ENCODE results near the gene UNC119.
"Not testable (repeated sequence)": the region's sequence is repeated elsewhere in the genome, so short reads cannot be mapped to it uniquely, and the experiment has no call there.

Gene UNC119

DNA sequence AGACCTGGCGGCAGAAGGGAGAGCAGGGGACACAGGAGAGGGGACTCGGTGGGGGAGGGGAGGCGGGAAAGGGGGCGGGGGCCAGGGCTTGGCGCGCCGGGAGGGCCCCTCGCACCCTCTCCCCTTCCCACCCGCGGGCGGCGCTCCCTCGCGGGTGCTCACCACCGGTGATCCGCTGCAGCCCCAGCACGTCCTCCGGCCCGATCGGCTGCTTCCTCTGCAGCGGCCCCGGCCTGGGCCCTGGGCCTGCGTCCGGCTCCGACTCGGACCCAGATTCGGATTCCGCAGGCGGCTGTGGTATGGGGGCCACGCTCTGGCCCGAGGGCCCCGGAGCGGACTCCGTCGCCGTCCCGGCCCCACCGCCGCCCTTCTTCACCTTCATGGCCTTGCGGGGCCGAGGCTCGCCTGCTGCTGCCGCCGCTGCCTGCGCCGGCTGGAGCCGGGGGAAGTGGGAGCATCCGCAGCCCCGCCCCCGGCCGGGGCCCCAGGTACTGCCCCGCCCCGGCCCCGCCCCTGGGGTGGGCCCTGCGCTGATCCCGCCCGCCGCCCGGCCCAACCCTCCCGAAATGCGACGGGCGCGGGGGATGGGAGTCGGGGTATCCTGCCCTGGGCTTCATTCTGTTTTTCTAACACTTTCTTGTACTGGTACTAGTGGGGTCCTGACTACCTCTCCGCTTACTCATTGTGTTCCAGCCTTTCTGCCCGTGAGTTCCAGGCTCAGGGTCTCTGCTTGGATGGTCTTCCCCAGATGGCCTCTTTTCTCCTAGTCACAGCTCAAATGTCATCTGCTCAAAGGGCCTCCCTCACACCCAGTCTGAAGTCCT is at the start of gene UNC119:
TSS of gene UNC119 (minus strand) at position 449 of the 824 bp plus-strand sequence. CDS start at position 382, 67 bp downstream.
- DNase-seq (ENCODE audit: low read depth, low spot score) = peak; percentile 59

DNA sequence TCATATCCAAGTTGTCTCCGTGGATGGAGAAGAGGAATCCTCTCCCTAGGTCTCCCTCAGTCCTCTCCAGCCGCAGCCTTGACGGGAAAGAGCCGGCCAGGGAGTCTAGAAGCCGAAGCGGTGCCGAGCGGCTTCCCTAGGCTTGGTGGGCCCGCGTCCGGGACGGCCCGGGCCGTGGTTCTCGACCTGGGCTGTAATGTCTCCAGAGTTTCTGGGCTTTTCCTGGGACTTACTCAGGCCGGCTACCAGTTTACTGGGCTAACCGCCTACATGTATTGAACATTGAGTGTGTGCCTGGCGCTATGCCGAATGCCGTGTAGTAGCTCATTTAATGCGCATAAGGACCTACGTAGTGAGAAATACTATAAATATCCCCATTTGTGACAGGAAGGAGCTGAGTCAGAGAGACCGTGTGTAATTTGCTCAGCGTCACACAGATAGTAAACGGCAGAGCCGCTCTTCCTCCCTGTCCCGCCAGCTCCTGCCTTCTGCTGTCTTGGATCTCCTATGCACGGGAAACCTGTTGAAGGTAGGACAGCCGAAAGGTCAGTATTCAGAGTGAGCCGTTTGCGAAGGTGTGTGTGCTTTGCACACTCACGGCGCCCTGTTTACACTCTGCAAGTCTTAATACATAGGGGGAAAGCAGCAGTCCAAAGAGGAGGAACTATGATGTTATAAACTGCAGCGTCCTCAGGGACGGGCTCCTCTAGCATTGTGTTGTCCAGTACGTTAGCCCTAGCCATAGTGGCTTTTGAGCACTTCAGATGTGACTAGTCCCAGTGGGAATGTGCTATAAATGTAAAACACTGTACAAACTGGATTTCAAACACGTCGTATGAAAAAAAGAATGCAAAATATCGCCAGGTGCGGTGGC is 47.1 kb upstream of the UNC119 start:
- peak; percentile 15 for DNase-seq (ENCODE audit: low read depth, low spot score)

DNA sequence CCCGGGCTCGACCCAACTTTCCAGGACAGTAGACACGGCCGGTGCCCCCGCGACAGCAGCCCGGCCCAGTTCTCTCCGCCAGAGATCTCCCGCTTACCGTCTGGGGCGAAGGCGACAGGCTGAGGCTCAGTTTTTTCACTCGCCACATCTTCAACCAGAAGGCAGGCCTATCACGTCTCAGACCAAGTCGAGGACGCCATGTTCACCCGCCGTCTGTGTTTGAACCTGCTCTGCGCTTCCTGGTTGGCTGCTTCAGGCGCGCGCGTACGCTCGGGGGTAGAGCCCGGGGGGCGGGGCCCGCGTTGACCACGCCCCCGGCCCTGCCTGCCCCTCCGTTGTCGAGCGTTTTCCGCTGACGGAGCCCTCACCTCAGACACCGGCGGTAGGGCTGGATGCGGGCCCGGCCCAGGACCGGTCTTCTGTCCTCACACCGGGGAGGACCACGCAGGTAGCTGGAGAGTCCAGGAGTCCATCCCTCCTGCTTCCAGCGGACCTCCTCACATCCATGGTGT is 46.4 kb upstream of the UNC119 start, which contains the start of gene SPAG5:
TSS of gene SPAG5 (minus strand) at position 227 of the 512 bp plus-strand sequence. CDS start at position 148, 79 bp downstream.
- DNase-seq (ENCODE audit: low read depth, low spot score) = peak; percentile 87

DNA sequence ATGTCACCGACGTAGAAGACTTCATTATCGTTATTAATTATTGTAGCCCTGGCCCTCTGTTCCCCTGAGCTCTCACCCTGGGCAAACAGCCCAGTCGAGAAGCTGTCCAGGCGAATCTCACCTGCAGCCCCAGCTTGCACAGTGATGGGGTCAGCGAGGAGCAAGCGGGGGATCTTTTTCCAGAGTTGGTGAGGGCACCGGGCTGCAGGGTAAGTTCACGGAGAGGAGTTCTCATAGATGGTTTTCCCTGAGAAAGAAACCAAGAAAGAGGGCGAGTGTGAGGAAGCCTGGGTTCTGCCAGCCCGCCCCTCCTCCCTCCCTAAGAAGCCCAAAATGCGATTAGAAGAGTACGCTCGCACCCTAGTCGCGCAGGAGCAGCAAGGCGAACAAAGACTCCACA is 46.0 kb upstream of the UNC119 start:
- DNase-seq (ENCODE audit: low read depth, low spot score) = no peak

DNA sequence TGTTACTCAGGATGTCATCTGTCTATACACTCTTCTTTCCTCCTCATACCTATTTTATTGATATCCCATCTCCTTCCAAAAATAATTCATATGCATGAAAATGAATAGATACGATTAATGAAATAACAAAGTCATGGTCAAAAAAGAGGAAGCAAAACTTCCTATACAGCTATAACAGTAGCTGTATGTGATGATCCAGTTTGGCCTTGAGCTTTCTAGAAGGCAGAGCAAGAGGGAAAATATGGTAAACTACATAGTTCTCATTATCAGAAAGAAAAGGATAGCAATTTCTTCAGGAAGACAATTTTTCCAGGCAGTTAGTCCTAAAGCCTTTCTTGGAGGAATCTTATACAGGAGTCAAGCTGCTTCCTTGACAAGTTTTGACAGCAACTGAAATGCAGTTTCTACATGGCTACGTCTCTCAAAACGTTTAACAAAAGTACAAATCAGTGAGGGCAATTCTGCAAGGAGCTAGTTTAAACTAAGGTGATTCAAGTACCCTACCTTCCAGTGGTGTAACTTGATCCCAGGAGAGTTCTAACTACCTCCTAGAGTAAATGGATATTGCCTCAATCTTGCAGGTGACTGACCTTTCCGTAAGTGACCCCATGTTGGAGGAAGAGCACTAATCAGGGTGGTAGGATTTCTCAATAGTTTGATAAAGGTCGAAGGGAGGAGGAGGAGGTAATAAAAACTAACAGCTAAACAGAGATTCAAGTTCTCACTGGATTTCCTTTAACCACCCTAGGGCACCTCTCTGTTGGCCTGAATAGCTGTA is 45.4 kb upstream of the UNC119 start:
- no peak for DNase-seq (ENCODE audit: low read depth, low spot score)

DNA sequence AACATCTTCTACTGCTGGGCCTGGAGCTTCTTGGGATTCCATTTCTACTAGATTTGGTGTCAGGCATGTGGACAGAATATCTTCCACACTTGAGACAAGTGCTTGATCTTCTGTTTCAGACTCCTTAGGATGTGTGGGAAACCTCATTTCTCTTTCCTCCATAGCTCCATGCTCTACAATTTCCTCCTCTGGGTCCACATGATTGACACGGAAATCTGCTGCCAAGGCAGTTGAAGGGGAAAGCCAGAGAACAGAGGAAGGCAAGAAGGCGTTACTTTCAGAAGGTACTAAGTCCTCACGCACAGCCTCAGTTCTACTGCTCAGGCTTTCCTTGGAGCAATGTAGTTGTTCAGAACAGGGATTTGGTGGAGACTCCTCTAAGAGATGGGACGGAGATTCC is 39.8 kb upstream of the UNC119 start:
- DNase-seq (ENCODE audit: low read depth, low spot score) = no peak

DNA sequence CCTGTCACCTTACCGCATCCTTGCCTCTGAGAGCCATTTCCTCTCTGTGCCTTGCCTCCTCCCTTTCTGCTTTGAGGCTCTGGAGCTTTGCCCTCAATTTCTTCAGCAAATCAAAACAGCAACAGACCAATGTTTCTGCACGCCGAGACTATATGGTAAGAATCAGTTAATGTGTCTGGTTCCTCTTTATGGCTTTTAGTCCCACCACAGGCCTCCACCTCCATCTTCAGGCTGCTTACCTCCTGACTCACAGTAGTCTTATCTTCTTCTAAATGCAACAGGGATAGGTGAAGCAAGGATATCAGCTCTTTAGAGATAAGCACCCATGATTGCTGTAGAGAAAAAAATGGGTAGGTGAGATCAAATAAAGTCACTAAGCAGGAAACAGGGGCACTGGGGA is 33.4 kb upstream of the UNC119 start:
- no peak for DNase-seq (ENCODE audit: low read depth, low spot score)

DNA sequence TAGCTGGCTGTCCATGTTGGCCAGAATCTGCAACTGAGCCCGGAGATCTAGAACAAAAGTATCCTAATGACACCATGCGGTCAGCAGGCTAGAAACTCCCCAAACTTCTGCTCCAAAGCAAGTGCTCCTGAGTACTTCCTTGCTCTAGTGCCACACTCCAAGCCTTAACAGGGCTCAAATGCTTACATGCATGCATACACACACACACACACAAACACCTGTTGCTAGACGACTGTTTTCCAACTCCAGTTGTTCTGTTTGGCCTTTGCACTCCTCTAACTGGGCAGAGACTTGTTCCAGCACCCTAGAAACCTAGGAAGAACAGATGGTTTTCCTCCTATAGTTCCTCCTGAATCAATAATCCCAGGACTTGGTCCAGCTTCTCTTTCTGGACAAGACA is 32.0 kb upstream of the UNC119 start:
- DNase-seq (ENCODE audit: low read depth, low spot score) = no peak

DNA sequence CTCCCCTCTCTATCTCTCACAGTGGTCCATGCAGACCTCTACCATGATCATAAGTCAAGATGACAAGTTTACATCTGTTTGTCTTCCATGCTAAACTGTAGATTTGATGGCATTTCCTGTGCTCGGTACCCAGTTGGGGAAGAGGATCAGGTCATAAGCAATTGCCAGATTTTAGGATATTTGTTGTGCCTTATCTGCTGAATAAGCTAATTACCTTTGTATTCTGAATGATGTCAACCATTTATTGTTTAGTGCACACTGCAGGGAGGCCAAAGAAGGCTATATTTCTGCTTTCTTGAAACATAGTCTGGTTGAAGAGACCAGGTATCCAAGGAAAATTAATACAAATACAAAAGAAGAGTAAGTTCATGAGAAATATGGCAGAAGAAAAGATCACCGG is 30.1 kb upstream of the UNC119 start:
- no peak for DNase-seq (ENCODE audit: low read depth, low spot score)

DNA sequence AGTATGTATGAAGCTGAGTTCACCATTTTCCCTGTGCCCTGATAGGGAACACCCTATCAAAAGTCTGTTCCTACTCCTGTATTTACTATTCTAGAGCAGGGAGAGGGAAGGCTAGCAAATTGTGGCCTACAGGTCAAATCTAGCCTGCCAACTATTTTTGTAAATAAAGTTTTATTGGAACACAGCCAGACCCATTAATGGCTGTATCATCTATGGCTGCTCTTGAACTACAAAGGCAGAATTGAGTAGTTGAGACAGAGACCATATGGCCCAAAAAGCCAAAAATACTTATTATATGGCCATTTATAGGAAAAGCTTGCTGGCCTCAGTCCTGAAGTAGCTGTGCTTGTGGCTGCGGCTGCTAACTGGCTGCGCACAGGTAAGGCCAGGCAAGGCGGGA is 28.5 kb upstream of the UNC119 start:
- no peak for DNase-seq (ENCODE audit: low read depth, low spot score)

DNA sequence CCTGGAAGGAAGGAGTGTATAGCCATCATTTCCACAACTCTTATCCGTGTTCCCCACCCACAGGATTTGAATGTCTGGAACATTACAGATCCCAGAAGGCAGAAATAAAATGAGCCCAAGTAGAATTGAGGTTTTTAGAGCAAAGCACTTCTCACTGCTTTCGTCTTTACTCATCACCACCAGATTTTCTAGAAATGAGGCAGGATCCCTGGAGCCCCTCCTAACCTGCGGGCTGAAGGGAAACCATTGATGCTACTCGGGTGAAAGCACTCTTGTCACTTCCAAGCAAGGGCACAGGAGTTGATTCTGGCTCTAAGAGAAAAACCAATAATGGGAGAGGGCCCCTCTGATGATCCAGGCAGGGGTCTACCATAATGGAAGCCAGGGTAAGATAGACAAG is 27.1 kb upstream of the UNC119 start:
- no peak for DNase-seq (ENCODE audit: low read depth, low spot score)

DNA sequence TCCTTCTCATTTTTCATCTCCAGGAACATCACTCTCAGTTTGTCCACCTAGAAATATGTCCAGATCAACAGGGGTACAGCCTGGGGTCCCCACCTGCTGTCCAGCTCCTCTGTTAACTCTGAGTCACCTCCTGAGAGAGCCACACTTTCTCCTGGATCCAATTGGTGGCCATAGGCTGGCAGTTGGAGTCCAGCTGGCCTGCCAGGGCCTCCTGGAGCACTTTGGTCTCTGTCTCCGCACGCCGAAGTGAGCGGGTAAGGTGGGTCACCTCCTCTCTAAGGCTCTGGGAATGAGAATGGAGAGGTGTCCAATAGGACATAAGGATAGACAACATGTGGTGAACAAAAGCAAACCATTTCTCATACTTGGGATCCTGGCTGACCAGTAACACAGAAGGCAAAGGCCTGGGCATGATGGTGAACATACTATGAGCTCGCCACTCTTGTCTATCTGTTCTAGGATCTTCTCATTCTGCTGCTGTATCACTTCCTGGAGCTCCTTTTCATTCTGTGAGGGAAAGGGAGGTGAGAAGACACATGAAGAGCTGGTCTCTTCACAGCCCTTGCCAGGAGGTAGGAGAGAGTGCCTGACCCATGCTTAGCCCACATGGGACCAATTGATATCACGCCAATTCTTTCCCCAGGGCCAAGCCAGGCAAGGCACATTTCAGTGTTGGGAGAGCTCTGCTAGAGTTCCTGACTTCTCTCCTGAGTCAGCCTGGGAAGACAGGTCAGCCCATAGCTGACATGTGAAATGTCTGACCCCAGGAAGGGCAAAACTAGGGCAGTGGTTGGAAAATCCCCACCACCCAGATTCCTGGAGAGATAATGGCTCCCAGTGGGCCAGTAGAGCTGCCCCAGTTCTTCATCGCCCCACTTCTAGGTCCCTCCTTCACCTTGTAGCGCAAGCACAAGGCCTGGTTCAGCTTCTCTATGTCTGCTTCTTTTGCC is 26.1 kb upstream of the UNC119 start:
- no peak for DNase-seq (ENCODE audit: low read depth, low spot score)

DNA sequence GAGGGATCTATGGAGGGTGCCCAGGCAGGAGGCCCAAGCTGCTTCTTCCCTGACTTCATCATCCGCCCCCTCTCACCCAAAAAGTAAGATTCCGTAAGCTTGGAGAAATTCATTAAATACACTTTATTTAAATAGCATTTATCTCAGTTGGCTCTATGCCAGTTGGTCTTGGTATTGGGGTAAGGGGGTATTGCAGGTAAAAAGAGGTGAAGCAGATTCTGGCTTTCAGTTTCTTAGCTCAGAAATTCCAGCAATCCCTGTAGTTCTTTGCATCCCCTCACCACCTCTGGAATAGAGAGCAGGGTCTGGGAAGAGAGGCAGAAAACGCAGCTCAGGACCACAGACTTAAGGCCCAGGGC is 25.0 kb upstream of the UNC119 start:
- DNase-seq (ENCODE audit: low read depth, low spot score) = no peak

DNA sequence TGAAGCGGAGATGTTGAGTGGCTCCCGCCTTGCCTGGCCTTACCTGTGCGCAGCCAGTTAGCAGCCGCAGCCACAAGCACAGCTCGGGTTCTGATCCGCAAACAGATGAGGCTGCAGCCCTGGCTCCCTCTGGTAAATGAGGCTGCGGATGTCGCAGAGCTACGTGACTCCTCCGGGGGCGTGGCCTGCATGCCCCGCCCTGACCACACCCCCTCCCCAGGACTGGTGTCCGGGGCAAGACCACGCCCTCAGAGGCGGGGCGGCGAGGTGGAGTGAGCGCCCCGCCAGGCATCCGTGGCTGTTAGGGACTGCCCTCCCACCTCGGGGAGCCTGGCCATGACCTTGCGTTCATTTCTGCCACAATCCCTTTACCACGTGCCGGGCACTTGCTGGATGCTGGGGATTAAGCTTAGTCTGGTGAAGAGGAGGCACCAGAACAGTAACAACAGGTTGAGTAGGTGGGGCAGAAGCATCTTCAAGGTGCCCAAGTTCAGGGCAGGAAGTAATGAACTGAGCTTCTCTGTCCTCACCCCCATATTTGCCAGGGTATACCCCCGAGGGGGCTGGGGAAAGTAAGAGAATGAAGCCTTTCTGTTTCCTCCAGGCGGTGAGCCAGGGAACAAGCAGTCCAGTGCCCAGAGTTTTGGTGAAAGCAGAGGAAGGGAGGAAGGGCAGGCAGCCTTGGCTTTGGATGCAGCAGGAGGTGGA is 24.5 kb upstream of the UNC119 start, which contains the start of gene ALDOC:
TSS of gene ALDOC (minus strand) at position 138 of the 708 bp plus-strand sequence. CDS start 1,363 bp downstream, outside the sequence.
- DNase-seq (ENCODE audit: low read depth, low spot score) = peak; percentile 97

DNA sequence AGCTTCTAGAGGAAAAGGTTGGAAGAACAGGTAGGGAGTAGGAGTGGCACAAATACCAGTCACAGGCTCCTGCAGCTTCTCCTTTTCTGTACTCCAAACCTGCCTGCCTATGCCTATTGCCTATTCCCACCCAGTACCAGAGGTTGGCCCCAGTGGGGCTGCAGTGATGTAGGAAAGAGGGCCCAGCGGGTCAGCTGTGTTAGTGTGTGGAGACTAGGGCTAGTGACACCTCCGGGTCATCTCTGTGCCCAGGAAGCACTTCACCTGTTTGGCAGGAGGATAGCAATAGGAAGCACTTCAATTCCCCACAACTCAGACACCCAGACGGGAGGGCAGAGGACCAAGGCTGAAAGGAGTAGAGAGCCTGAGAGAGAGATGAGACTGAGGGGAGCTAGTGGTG is 23.6 kb upstream of the UNC119 start:
- DNase-seq (ENCODE audit: low read depth, low spot score) = not testable (repeated sequence)

DNA sequence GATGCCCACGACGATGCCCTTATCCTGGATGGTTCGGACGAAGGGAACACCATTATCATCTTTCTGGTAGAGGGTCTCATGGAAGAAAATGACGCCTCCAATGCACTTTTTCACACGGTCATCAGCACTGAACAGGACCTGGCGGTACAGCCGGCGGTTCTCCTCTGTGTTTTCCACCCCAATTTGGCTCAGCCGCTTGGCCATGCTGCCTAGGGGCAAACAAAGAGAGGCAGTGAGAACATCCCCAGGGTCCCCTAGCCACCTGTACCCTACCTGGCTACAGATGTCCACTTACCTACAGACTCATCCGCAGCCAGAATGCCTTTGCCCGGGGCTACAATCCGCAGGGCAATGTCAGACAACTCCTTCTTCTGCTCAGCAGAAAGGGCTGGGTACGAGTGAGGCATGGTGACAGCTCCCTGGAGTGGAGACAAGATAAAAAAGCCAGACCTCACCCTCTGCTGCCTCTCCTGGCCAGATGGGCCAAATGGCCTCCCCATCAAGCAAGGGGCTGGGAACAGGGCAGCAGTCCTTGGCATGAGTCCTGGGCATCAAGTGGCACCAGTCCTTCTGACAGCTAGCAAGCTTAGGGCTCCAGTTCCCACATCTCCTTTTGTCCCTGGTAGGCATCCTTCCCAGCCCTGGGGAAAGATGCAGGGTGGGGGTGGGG is 22.8 kb upstream of the UNC119 start:
- DNase-seq (ENCODE audit: low read depth, low spot score) = no peak

DNA sequence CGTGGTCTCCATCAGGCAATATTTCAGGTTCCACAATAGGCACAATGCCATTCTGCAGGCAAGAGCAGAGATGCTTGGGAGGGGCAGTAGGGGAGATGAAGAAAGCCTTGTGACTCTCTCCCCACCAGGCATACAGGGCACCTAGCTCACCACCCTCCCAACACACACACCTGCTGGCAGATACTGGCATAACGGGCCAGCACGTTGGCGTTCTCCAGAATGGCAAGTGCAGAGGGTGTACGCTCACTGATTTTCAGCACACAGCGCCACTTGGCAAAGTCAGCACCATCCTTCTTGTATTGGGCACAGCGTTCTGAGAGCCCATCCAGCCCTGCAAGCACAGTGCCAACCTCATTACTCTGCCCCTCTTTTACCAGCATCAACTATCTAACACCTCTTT is 22.1 kb upstream of the UNC119 start:
- no peak for DNase-seq (ENCODE audit: low read depth, low spot score)

DNA sequence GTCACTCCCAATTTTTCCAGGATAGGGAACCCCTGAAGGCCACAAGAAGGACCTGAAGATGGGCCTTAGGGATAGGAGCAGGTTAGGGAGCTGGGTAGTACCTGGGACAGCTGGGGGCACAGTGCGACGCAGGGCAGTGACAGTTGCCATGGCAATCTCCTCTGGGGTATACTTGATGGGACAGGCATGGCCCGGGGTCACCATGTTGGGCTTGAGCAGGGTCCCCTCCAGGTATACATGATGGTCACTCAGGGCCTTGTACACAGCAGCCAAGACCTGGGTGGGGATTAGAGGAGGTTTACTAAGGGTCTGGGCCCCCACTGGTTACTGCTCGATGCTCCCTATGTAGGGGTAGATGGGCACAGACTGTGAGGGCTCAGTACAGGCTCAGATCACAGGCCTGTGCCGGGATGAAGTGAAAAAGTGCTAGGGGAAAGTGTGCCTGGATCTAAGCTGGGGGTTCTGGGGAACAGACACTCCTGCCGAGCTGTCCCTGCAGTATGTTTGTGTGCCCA is 21.6 kb upstream of the UNC119 start:
- DNase-seq (ENCODE audit: low read depth, low spot score) = no peak

DNA sequence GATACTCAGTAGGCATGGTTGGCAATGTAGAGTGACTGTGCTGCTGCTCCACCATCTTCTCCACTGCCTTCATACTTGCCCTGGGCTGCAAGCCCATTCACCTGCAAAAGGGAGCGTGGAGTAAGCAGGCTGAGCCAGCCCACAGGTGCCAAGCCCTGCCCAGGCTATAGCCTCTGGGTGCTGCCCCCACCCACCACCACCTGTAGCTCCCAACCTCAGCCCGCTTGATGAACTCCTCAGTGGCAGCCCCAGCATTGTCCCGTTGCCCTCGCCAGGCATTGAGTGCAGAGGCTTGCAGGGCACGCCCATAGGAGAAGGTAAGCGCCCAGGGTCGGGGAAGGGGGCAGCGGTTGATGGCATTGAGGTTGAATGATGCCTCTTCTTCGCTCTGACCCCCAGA is 21.1 kb upstream of the UNC119 start:
- no peak for DNase-seq (ENCODE audit: low read depth, low spot score)

Measured in activated naive CD8-positive, alpha-beta T cell treated with anti-CD3 and anti-CD28 coated beads, Interleukin-2, amount 50 U/mL, for 16 hours (primary cell).